Measurements from ENCODE around the gene PAQR5.
A peak's percentile ranks its signal among the peaks of the same experiment; 100 is the strongest.

The PAQR5 gene

DNA sequence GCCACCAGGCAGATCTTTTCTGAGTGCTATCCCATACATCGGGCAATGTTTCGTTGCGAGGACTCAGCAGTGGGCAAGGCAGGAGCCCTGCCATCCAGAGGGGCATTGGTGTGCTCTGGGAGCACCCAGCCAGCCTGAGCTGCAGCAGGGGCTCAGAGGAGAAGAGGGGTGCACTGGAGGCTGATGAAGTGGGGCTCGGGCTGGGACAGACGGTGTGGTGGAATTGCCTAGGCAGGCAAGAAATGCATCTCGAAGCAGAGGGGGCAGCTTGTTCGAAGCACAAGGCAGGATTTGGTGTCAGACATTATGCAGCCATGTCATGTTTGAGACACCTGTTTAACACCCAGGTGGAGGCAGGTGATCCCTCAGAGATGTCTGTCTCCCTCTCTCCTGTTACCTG lies 19.3 kb downstream of the PAQR5 start:
- Histone ChIP-seq H3K36me3 (ENCODE audit: insufficient read depth, low read length) (no peaks in the 10 kb centered on the region), H3K27ac (no peak overlapping the region), H3K4me3 (no peak overlapping the region), H3K9ac (ENCODE audit: insufficient read length) (no peak overlapping the region), H3K9me3 (ENCODE audit: low read depth, low read length) (no peaks in the 10 kb centered on the region)
- DNase-seq (ENCODE audit: low read depth, low spot score), result no peak
- TF ChIP-seq POLR2AphosphoS5 (IDR thresholded peaks at IDR 0.05; ENCODE audit: borderline replicate concordance, low read depth, low read length) (no peak), EZH2 (IDR thresholded peaks at IDR 0.05) (no peak), FOXP2 (optimal IDR thresholded peaks at IDR 0.05; ENCODE audit: control extremely low read depth, extremely low read length, insufficient read depth) (no peak)

DNA sequence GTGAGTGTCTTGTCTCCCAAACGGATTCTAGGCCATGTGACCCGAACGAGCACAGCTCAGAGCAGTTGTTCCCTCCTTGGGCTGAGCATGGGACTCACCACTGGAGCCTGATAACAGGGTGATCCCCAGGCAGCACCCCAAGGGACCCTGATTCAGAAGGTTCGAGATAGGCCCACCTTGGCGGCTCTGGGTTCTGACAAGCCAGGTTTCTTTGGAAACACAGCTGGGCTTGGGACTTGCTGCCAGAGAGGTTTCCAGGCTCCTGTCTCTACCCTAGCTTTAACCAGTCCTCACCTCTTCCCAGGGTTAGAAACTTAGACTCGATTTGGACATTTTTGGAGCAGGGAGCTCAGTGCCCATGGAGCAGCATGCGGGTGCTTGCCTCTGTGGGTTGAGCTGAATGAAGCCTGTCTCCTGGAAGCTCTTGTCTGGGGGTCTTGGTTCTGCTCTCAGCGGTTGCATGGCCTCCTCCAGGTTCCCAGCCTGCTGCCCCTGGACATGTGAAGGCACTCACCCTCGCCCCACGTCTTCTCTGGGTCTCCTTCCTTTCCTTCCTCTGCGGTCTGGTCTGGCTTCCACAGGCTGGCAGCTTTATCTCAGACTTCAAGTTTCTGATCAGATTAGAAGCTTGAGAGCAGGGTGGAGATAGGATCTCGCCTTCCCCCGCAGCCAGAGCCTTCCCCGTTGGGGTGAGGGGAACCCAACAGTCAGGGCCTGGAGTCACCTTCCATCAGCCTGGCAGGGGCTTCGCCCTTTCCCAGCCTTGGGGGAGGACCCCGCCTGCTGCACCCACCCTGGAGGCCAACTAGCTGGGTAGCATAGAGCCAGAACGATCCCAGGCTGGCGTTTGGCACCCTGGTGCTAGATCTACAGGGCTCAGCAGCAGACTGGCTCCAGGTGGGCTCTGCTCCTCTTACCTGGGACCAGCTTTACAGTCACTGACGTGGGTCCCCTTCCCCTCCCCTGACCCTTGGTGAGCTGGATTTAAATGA lies 21.0 kb downstream of the PAQR5 start:
- no peaks in the 10 kb centered on the region for H3K36me3 ChIP-seq (ENCODE audit: insufficient read depth, low read length)
- no peak for TF ChIP-seq POLR2AphosphoS5 (IDR thresholded peaks at IDR 0.05; ENCODE audit: borderline replicate concordance, low read depth, low read length)
- no peak for TF ChIP-seq EZH2 (IDR thresholded peaks at IDR 0.05)
- TF ChIP-seq FOXP2 (optimal IDR thresholded peaks at IDR 0.05; ENCODE audit: control extremely low read depth, extremely low read length, insufficient read depth), result no peak
- H3K9ac ChIP-seq (ENCODE audit: insufficient read length), result no peak overlapping the region
- DNase-seq (ENCODE audit: low read depth, low spot score), result no peak
- peak overlapping the region; percentile 43 for H3K4me3 ChIP-seq
- H3K9me3 ChIP-seq (ENCODE audit: low read depth, low read length), result no peaks in the 10 kb centered on the region
- H3K27ac ChIP-seq, result peak overlapping the region; percentile 93; the same call in 1 of the 2 replicates

DNA sequence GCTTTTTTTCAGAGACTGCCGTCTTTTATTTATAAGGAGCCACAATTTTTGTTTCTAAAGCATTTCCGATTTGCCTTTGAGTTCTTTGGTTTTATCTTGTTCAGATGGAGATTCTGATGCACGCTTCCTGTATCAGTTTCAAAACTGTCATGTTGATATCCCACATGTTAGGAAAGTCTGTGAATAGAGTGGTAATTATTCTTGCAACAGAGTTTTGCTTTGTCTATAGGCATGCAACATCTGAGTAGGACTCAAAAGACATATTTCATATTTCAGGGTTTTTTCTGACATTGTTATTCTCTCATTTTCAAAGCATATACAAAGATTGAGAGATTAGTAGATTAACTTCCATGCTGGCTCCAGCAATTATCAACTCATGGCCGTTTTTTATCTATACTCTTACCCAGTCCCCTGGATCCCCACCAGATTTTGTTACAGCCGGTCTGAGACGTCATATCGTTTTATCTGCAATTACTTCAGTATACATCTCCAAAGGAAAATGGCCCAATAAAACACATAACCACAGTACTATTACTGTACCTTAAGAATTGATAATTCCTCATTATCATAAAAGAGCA lies 22.4 kb downstream of the PAQR5 start:
- no peak overlapping the region for H3K9ac ChIP-seq (ENCODE audit: insufficient read length)
- H3K27ac ChIP-seq, result peak overlapping the region; percentile 93
- H3K4me3 ChIP-seq, result peak overlapping the region; percentile 53
- no peak for TF ChIP-seq FOXP2 (optimal IDR thresholded peaks at IDR 0.05; ENCODE audit: control extremely low read depth, extremely low read length, insufficient read depth)
- peak; percentile 59; the same call in 1 of the 2 replicates for TF ChIP-seq POLR2AphosphoS5 (IDR thresholded peaks at IDR 0.05; ENCODE audit: borderline replicate concordance, low read depth, low read length)
- no peaks in the 10 kb centered on the region for H3K36me3 ChIP-seq (ENCODE audit: insufficient read depth, low read length)
- DNase-seq (ENCODE audit: low read depth, low spot score), result peak; percentile 98
- no peaks in the 10 kb centered on the region for H3K9me3 ChIP-seq (ENCODE audit: low read depth, low read length)

DNA sequence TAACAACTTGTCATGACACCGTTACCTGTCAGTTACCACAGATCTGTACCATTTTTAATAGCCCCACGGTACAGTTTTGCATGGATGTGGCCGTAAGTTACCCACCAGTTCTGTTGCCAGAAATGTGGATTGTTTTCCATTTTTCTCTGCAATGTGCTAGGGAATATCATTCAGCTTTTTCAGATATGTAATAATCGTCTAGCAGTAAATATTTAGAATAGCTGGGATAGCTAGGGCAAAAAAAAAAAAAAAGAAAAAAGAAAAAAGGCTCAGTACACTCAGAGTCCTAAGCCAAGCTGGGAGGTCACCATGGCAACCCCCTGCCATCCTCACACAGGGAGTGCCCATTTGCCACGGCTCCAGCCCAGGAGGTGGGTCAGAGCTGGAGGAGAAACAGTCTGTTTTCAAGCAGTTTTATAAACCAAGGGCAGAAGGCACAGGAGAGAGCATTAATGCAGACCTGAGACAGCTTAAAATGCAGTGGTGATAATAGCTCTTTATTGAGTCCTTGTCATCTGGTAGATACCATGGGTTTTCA lies 25.2 kb downstream of the PAQR5 start:
- H3K9ac ChIP-seq (ENCODE audit: insufficient read length), result no peak overlapping the region
- H3K4me3 ChIP-seq, result no peak overlapping the region
- H3K9me3 ChIP-seq (ENCODE audit: low read depth, low read length), result no peaks in the 10 kb centered on the region
- H3K36me3 ChIP-seq (ENCODE audit: insufficient read depth, low read length), result peaks cover 3% of the 10 kb centered on the region; the same call in 1 of the 2 replicates
- TF ChIP-seq POLR2AphosphoS5 (IDR thresholded peaks at IDR 0.05; ENCODE audit: borderline replicate concordance, low read depth, low read length) (no peak), EZH2 (IDR thresholded peaks at IDR 0.05) (no peak), FOXP2 (optimal IDR thresholded peaks at IDR 0.05; ENCODE audit: control extremely low read depth, extremely low read length, insufficient read depth) (no peak)
- DNase-seq (ENCODE audit: low read depth, low spot score), result no peak
- no peak overlapping the region for H3K27ac ChIP-seq

DNA sequence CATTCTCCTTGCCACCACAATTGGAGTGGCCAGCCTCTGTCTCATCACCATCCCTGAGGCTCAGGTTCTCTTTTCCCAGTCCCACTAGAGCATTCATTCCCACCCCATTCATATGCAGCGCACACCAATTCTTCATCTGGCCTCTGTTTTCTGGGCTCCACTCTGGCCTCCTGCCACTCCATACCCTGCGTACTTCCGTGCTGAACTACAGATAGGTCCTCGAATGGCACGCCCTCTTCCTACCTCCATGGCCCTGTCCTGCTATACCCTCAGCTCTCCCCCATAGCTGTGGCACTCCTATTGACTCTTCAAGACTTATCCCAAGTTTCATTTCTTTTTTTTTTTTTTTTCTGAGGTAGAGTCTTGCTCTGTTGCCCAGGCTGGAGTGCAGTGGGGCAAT lies 25.9 kb downstream of the PAQR5 start:
- DNase-seq (ENCODE audit: low read depth, low spot score), result no peak
- TF ChIP-seq FOXP2 (optimal IDR thresholded peaks at IDR 0.05; ENCODE audit: control extremely low read depth, extremely low read length, insufficient read depth), result no peak
- TF ChIP-seq EZH2 (IDR thresholded peaks at IDR 0.05), result no peak
- no peak for TF ChIP-seq POLR2AphosphoS5 (IDR thresholded peaks at IDR 0.05; ENCODE audit: borderline replicate concordance, low read depth, low read length)
- H3K4me3 ChIP-seq, result no peak overlapping the region

DNA sequence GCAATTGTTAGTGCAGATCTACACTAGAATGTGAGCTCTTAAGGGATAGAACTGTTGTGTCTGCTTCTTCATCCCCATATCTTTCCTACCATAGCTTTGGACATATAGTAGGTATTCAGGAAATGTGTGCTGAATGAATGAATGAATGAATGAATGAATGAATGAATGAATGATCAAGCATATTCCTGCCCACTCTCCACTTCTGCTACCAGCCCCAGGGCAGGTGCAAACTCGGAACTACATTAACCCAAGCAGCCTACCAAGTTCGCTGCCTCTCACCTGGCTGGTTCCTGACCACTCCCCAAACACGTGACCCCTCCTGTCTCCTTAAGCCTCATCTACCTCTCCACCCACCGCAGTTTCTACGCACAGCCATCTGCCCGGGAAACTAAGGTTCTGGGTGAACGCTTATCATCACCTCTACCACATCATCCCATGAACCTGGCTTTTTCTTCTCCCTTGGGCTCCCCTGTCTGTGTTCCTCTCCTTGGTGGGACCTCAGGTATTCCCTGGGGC lies 26.8 kb downstream of the PAQR5 start:
- no peaks in the 10 kb centered on the region for H3K9me3 ChIP-seq (ENCODE audit: low read depth, low read length)
- no peak overlapping the region for H3K9ac ChIP-seq (ENCODE audit: insufficient read length)
- TF ChIP-seq FOXP2 (optimal IDR thresholded peaks at IDR 0.05; ENCODE audit: control extremely low read depth, extremely low read length, insufficient read depth), result no peak
- TF ChIP-seq POLR2AphosphoS5 (IDR thresholded peaks at IDR 0.05; ENCODE audit: borderline replicate concordance, low read depth, low read length), result no peak
- no peak for TF ChIP-seq EZH2 (IDR thresholded peaks at IDR 0.05)
- H3K27ac ChIP-seq, result no peak overlapping the region
- DNase-seq (ENCODE audit: low read depth, low spot score), result no peak
- no peak overlapping the region for H3K4me3 ChIP-seq
- H3K36me3 ChIP-seq (ENCODE audit: insufficient read depth, low read length), result peaks cover 4% of the 10 kb centered on the region; the same call in 1 of the 2 replicates

More for the DNA sequence above, 25.9 kb downstream of the PAQR5 start:
- Histone ChIP-seq H3K9me3 (ENCODE audit: low read depth, low read length) (no peaks in the 10 kb centered on the region), H3K9ac (ENCODE audit: insufficient read length) (no peak overlapping the region), H3K36me3 (ENCODE audit: insufficient read depth, low read length) (peaks cover 4% of the 10 kb centered on the region; the same call in 1 of the 2 replicates), H3K27ac (no peak overlapping the region)

DNA sequence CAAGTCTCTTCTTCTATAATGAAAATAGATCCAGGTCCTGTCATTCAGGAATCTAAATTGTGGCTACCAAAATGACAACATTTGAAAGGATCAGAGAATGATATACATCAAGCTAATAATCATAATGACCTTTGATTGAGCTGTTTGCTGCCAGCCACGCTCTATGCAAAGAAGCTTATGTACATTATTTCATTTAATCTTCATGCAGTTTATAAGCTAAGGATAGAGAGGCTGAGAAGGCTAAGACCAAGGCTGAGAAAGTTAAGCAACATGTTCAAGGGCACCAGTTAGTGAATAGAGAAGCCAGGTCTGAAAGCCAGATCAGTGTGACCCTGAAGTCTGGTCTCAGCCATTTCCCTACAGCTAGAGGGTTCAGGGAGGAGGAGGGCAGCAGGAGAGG lies 29.4 kb downstream of the PAQR5 start:
- TF ChIP-seq FOXP2 (optimal IDR thresholded peaks at IDR 0.05; ENCODE audit: control extremely low read depth, extremely low read length, insufficient read depth), result no peak
- TF ChIP-seq EZH2 (IDR thresholded peaks at IDR 0.05), result no peak
- no peak for TF ChIP-seq POLR2AphosphoS5 (IDR thresholded peaks at IDR 0.05; ENCODE audit: borderline replicate concordance, low read depth, low read length)
- no peak for DNase-seq (ENCODE audit: low read depth, low spot score)
- Histone ChIP-seq H3K36me3 (ENCODE audit: insufficient read depth, low read length) (peaks cover 4% of the 10 kb centered on the region; the same call in 1 of the 2 replicates), H3K27ac (no peak overlapping the region), H3K9ac (ENCODE audit: insufficient read length) (no peak overlapping the region), H3K9me3 (ENCODE audit: low read depth, low read length) (no peaks in the 10 kb centered on the region), H3K4me3 (no peak overlapping the region)

DNA sequence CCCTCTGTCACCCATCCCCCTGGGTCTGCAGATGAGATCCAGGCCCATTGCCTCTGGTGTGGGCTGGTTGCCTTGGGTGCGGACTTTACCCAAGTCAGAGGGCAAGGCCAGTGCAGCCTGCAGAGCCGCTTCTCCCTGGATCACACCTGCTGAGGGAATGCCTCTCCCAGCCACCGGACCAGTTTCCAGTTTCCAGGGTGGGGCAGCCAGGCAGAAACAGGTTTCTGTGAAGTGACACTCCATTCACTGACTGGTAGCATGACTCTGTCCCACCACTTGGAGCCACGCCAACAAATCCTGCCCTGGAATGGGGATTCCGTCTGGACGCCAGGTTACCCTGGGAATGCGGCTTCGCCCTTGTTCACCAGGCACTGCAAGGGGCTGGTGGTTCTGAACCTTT lies 30.0 kb downstream of the PAQR5 start:
- Histone ChIP-seq H3K4me3 (no peak overlapping the region), H3K36me3 (ENCODE audit: insufficient read depth, low read length) (peaks cover 4% of the 10 kb centered on the region; the same call in 1 of the 2 replicates), H3K9me3 (ENCODE audit: low read depth, low read length) (no peaks in the 10 kb centered on the region), H3K9ac (ENCODE audit: insufficient read length) (no peak overlapping the region), H3K27ac (no peak overlapping the region)
- DNase-seq (ENCODE audit: low read depth, low spot score), result no peak
- TF ChIP-seq EZH2 (IDR thresholded peaks at IDR 0.05), result no peak
- TF ChIP-seq FOXP2 (optimal IDR thresholded peaks at IDR 0.05; ENCODE audit: control extremely low read depth, extremely low read length, insufficient read depth), result no peak
- no peak for TF ChIP-seq POLR2AphosphoS5 (IDR thresholded peaks at IDR 0.05; ENCODE audit: borderline replicate concordance, low read depth, low read length)

Data from SK-N-MC (cell line).